Keratinocyte (primary cell): Measurements from ENCODE around the gene SIRT7.

Experiments
- EZH2 ChIP-seq: IDR thresholded peaks from one replicate; pipeline ENCODE4 v1.6.1; 2012; ENCODE audit warnings: inconsistent platforms, mild to moderate bottlenecking, low read length, moderate library complexity
- TF ChIP-seq, protein P1 (sequence below), 3 experiments: IDR thresholded peaks in 1 of 3; conservative IDR thresholded peaks in 1 of 3; optimal IDR thresholded peaks in 1 of 3; 2 replicates in 2 of 3; 3 replicates in 1 of 3; pipeline versions ENCODE3 to v1.5.1; 2011; ENCODE audit warnings: low read length in 3 of 3, mild to moderate bottlenecking in 3 of 3, moderate library complexity in 2 of 3, control low read depth in 1 of 3, inconsistent platforms in 1 of 3; ENCODE audit not compliant: insufficient read depth in 2 of 3; ENCODE audit errors: extremely low read depth in 1 of 3

GRCh38 chr17:81870131-81870980 is 47.6 kb downstream of the SIRT7 start:
- TF ChIP-seq, protein P1, sequence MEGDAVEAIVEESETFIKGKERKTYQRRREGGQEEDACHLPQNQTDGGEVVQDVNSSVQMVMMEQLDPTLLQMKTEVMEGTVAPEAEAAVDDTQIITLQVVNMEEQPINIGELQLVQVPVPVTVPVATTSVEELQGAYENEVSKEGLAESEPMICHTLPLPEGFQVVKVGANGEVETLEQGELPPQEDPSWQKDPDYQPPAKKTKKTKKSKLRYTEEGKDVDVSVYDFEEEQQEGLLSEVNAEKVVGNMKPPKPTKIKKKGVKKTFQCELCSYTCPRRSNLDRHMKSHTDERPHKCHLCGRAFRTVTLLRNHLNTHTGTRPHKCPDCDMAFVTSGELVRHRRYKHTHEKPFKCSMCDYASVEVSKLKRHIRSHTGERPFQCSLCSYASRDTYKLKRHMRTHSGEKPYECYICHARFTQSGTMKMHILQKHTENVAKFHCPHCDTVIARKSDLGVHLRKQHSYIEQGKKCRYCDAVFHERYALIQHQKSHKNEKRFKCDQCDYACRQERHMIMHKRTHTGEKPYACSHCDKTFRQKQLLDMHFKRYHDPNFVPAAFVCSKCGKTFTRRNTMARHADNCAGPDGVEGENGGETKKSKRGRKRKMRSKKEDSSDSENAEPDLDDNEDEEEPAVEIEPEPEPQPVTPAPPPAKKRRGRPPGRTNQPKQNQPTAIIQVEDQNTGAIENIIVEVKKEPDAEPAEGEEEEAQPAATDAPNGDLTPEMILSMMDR (optimal IDR thresholded peaks at IDR 0.05 in 1 of 3, IDR thresholded peaks at IDR 0.05 in 1 of 3, conservative IDR thresholded peaks at IDR 0.05 in 1 of 3; ENCODE audit: extremely low read depth in 1 of 3, insufficient read depth in 2 of 3, low read length in 3 of 3): no peak
- no peak for TF ChIP-seq EZH2
